Measurements from ENCODE around the gene POLD1.
A peak's percentile ranks its signal among the peaks of the same experiment; 100 is the strongest.

POLD1 gene

GRCh38 chr19:50460161-50460765, 76.1 kb downstream of the POLD1 start:
- H3K9ac ChIP-seq (ENCODE audit: low read length): peak overlapping the region; percentile 26
- H3K9me3 ChIP-seq (ENCODE audit: insufficient read depth, low read length): no peaks in the 10 kb centered on the region
- TF ChIP-seq EZH2phosphoT487 (conservative IDR thresholded peaks at IDR 0.05; ENCODE audit: low read length) (no peak), CTCF (IDR thresholded peaks at IDR 0.05; ENCODE audit: insufficient read depth, low read length, poor library complexity, severe bottlenecking) (no peak)
- no peaks in the 10 kb centered on the region for H3K27me3 ChIP-seq (ENCODE audit: low read length)
- peak overlapping the region; percentile 41 for H3K4me2 ChIP-seq (ENCODE audit: low read depth, low read length, poor library complexity, severe bottlenecking)
- H4K20me1 ChIP-seq (ENCODE audit: low read depth, low read length): no peaks in the 10 kb centered on the region
- H3K9me2 ChIP-seq (replicated peaks; ENCODE audit: insufficient read depth, low read length): no peaks in the 10 kb centered on the region
- H3F3A ChIP-seq (ENCODE audit: insufficient read depth): peaks cover 5% of the 10 kb centered on the region
- peak overlapping the region; percentile 73 for H3K27ac ChIP-seq (ENCODE audit: low read depth, low read length)
- no peaks in the 10 kb centered on the region for H3K79me2 ChIP-seq (ENCODE audit: insufficient read depth, low read length)
- H2AFZ ChIP-seq (ENCODE audit: low read depth, low read length, severe bottlenecking): peak overlapping the region; percentile 15
- H3K4me3 ChIP-seq (ENCODE audit: insufficient read depth, low read length, poor library complexity, severe bottlenecking): no peak overlapping the region
- no peaks in the 10 kb centered on the region for H3K36me3 ChIP-seq (ENCODE audit: low read length)

DNA sequence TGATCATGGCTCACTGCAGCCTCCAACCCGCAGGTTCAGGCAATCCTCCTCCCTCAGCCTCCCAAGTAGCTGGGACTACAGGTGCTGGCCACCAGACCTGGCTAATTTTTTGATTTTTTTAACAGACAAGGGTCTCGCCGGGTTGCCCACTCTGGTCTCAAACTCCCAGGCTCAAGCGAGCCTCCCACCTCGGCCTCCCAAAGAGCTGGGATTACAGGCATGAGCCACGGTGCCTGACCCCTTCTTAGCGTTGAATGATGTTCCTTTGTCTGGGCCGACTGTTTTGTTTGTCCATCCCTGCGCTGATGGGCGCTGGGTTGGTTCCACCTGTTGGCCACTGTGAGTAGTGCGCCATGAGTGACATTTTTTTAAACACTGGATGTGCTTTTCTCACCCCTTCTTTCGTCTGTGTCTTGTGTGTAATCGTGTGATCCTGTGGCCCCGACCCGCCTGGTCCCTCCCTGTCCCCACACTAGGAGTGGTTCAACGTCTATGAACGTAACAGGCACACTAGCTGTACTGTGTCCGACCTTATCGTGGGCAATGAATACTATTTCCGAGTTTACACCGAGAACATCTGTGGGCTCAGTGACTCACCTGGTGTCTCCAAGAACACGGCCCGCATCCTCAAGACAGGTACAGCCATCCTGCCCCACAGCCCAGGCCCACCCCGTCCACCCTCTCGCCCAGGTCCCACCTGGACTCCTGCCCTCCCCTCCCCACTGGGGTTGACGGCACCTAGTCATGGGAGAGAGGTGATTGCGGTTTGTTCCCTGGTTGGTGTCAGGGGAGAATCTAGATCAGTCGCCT, 77.1 kb downstream of the POLD1 start:
- Histone ChIP-seq H3K9me2 (replicated peaks; ENCODE audit: insufficient read depth, low read length) (no peaks in the 10 kb centered on the region), H3K9me3 (ENCODE audit: insufficient read depth, low read length) (no peaks in the 10 kb centered on the region), H2AFZ (ENCODE audit: low read depth, low read length, severe bottlenecking) (peak overlapping the region; percentile 11), H3K79me2 (ENCODE audit: insufficient read depth, low read length) (no peaks in the 10 kb centered on the region), H3F3A (ENCODE audit: insufficient read depth) (peaks cover 5% of the 10 kb centered on the region), H3K4me3 (ENCODE audit: insufficient read depth, low read length, poor library complexity, severe bottlenecking) (no peak overlapping the region), H3K36me3 (ENCODE audit: low read length) (no peaks in the 10 kb centered on the region), H4K20me1 (ENCODE audit: low read depth, low read length) (no peaks in the 10 kb centered on the region), H3K4me2 (ENCODE audit: low read depth, low read length, poor library complexity, severe bottlenecking) (no peak overlapping the region), H3K27ac (ENCODE audit: low read depth, low read length) (peak overlapping the region; percentile 73), H3K27me3 (ENCODE audit: low read length) (no peaks in the 10 kb centered on the region), H3K9ac (ENCODE audit: low read length) (0 out of 2 replicates have a peak overlapping the region, but pooled peaks have one; percentile 26)
- TF ChIP-seq CTCF (IDR thresholded peaks at IDR 0.05; ENCODE audit: insufficient read depth, low read length, poor library complexity, severe bottlenecking) (peak; percentile 75), EZH2phosphoT487 (conservative IDR thresholded peaks at IDR 0.05; ENCODE audit: low read length) (no peak)

GRCh38 chr19:50462970-50463369, 78.8 kb downstream of the POLD1 start:
- Histone ChIP-seq H3K9ac (ENCODE audit: low read length) (no peak overlapping the region), H3K36me3 (ENCODE audit: low read length) (no peaks in the 10 kb centered on the region), H2AFZ (ENCODE audit: low read depth, low read length, severe bottlenecking) (no peak overlapping the region), H3K9me3 (ENCODE audit: insufficient read depth, low read length) (no peaks in the 10 kb centered on the region), H4K20me1 (ENCODE audit: low read depth, low read length) (no peaks in the 10 kb centered on the region), H3F3A (ENCODE audit: insufficient read depth) (peaks cover 5% of the 10 kb centered on the region), H3K79me2 (ENCODE audit: insufficient read depth, low read length) (no peaks in the 10 kb centered on the region), H3K4me2 (ENCODE audit: low read depth, low read length, poor library complexity, severe bottlenecking) (no peak overlapping the region), H3K9me2 (replicated peaks; ENCODE audit: insufficient read depth, low read length) (no peaks in the 10 kb centered on the region), H3K27me3 (ENCODE audit: low read length) (no peaks in the 10 kb centered on the region), H3K4me3 (ENCODE audit: insufficient read depth, low read length, poor library complexity, severe bottlenecking) (no peak overlapping the region), H3K27ac (ENCODE audit: low read depth, low read length) (no peak overlapping the region)
- no peak for TF ChIP-seq EZH2phosphoT487 (conservative IDR thresholded peaks at IDR 0.05; ENCODE audit: low read length)

DNA sequence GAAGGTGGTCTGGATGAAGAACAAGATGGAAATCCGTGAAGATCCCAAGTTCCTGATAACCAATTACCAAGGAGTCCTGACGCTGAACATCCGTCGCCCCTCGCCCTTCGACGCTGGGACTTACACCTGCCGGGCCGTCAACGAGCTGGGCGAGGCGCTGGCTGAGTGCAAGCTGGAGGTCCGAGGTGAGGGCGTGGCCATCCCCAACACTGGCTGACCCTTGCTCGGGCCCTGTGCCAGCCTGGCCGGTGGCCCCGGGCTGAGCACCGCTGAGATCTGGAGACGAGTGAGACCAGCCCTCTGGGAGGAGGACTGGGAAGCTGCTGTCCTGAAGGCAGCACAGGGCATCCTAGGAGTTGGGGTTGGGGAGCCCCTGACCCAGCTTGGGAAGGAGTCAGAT, 80.2 kb downstream of the POLD1 start:
- no peak overlapping the region for H3K4me3 ChIP-seq (ENCODE audit: insufficient read depth, low read length, poor library complexity, severe bottlenecking)
- TF ChIP-seq CTCF (IDR thresholded peaks at IDR 0.05; ENCODE audit: insufficient read depth, low read length, poor library complexity, severe bottlenecking) (no peak), EZH2phosphoT487 (conservative IDR thresholded peaks at IDR 0.05; ENCODE audit: low read length) (no peak)
- H4K20me1 ChIP-seq (ENCODE audit: low read depth, low read length): no peaks in the 10 kb centered on the region
- H3K9me2 ChIP-seq (replicated peaks; ENCODE audit: insufficient read depth, low read length): no peaks in the 10 kb centered on the region
- no peak overlapping the region for H2AFZ ChIP-seq (ENCODE audit: low read depth, low read length, severe bottlenecking)
- H3K4me2 ChIP-seq (ENCODE audit: low read depth, low read length, poor library complexity, severe bottlenecking): no peak overlapping the region
- H3K27ac ChIP-seq (ENCODE audit: low read depth, low read length): no peak overlapping the region
- no peaks in the 10 kb centered on the region for H3K27me3 ChIP-seq (ENCODE audit: low read length)
- no peaks in the 10 kb centered on the region for H3K36me3 ChIP-seq (ENCODE audit: low read length)
- no peak overlapping the region for H3K9ac ChIP-seq (ENCODE audit: low read length)
- peaks cover 5% of the 10 kb centered on the region for H3F3A ChIP-seq (ENCODE audit: insufficient read depth)
- H3K79me2 ChIP-seq (ENCODE audit: insufficient read depth, low read length): no peaks in the 10 kb centered on the region
- H3K9me3 ChIP-seq (ENCODE audit: insufficient read depth, low read length): no peaks in the 10 kb centered on the region
